Adipocyte (in vitro differentiated cells): Measurements from ENCODE around the gene CA11.

Source experiments
- DNase-seq: peaks from one replicate; pipeline ENCODE4 v3.0.0-alpha.2; 2015; ENCODE audit warnings: low read depth
- H3K27me3 ChIP-seq: replicated peaks from 2 replicates; pipeline ENCODE4 v1.7.0; 2013; ENCODE audit warnings: mild to moderate bottlenecking, low read length, moderate library complexity; ENCODE audit not compliant: control insufficient read depth, insufficient read depth
- H3K36me3 ChIP-seq: 2 replicates; pipeline ENCODE4 v1.7.0; 2013; ENCODE audit warnings: low read length, mild to moderate bottlenecking, moderate library complexity; ENCODE audit not compliant: control insufficient read depth, insufficient read depth, severe bottlenecking
- H3K4me1 ChIP-seq: 2 replicates; pipeline ENCODE4 v1.7.0; 2013; ENCODE audit warnings: mild to moderate bottlenecking, low read length, moderate library complexity; ENCODE audit not compliant: control insufficient read depth, insufficient read depth
- H3K4me3 ChIP-seq: 2 replicates; pipeline ENCODE4 v1.7.0; 2013; ENCODE audit warnings: mild to moderate bottlenecking, low read length, moderate library complexity
- H3K9ac ChIP-seq: 2 replicates; pipeline ENCODE4 v1.7.0; 2013; ENCODE audit warnings: mild to moderate bottlenecking, low read length, moderate library complexity
- H3K9me3 ChIP-seq: 2 replicates; pipeline ENCODE4 v1.7.0; 2013; ENCODE audit warnings: mild to moderate bottlenecking, low read length, moderate library complexity; ENCODE audit not compliant: control insufficient read depth

CA11 gene

DNA sequence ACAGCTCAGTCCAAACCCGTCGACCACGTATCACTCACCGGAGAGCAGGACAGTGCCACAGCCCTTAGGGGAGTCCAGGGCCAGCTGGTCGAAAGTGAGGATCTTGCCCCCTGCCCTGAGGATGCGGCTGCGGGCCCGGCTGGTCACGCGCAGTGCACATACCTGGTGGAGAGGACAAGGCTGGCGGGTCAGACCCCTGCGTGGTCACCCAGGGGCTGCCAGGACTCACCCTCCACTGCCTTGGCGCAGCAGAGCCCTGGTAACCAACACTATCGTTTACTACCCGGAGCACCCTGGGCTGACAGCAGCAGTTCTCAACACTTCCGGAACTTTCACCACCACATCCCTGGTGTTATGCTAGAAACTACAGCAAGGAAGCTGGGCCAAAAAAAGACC lies 29.9 kb downstream of the CA11 start:
- Histone ChIP-seq H3K27me3 (no peaks in the 10 kb centered on the region), H3K36me3 (peaks cover 30% of the 10 kb centered on the region), H3K9ac (peak overlapping the region; percentile 100), H3K4me3 (no peak overlapping the region), H3K4me1 (peaks cover 26% of the 10 kb centered on the region), H3K9me3 (no peaks in the 10 kb centered on the region)
- no peak for DNase-seq

GRCh38 chr19:48615231-48616040 lies 30.6 kb downstream of the CA11 start:
- H3K36me3 ChIP-seq: peaks cover 30% of the 10 kb centered on the region
- no peaks in the 10 kb centered on the region for H3K27me3 ChIP-seq
- peak overlapping the region; percentile 100 for H3K9ac ChIP-seq
- H3K4me1 ChIP-seq: peaks cover 26% of the 10 kb centered on the region
- DNase-seq: no peak
- no peak overlapping the region for H3K4me3 ChIP-seq
- H3K9me3 ChIP-seq: no peaks in the 10 kb centered on the region

- Histone ChIP-seq H3K4me3 (no peak within 1 kb of the TSS), H3K9ac (peak within 1 kb of the TSS; percentile 100), H3K27me3 (no peaks in the 10 kb centered on the region), H3K4me1 (peaks cover 20% of the 10 kb centered on the region), H3K9me3 (no peaks in the 10 kb centered on the region), H3K36me3 (peaks cover 30% of the 10 kb centered on the region)
- no peak for DNase-seq
Measured at GRCh38 chr19:48614436-48615230, 31.4 kb downstream of the CA11 start, which contains the start of gene FAM83E. Gene FAM83E, minus strand, starts transcription at chr19:48615076. Its CDS starts 1,704 bp downstream, at chr19:48613372.

DNA sequence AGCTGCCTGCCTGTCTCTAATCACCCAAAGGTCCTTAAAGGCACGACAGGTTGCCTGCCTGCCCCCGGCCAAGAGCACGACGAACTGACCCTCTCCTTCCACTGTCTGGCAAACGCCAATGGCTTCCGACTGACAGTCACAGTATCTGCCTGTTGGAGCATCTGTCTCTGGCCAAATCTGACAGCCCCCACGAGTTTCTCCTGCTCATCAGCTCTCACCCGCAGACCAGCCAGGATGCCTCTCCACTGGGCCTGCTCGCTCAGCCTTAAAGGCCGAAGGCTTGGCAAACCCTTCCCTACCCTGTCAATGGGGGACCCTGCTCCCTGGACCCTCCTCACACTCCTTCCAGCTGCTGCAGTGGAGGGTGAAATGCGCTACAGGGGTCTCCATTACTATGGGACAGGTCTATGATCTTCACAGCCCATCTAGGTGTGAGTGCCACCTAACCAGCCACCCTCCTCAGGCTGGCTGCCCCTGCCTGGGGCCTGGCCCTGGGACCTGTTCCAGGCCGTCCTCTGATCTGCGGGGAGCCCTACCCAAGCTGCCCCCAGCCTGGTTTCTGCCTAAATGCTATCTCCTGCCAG lies 32.0 kb downstream of the CA11 start:
- Histone ChIP-seq H3K27me3 (no peaks in the 10 kb centered on the region), H3K36me3 (peaks cover 30% of the 10 kb centered on the region), H3K9me3 (no peaks in the 10 kb centered on the region), H3K4me1 (peaks cover 20% of the 10 kb centered on the region), H3K4me3 (no peak overlapping the region), H3K9ac (no peak overlapping the region)
- no peak for DNase-seq

DNA sequence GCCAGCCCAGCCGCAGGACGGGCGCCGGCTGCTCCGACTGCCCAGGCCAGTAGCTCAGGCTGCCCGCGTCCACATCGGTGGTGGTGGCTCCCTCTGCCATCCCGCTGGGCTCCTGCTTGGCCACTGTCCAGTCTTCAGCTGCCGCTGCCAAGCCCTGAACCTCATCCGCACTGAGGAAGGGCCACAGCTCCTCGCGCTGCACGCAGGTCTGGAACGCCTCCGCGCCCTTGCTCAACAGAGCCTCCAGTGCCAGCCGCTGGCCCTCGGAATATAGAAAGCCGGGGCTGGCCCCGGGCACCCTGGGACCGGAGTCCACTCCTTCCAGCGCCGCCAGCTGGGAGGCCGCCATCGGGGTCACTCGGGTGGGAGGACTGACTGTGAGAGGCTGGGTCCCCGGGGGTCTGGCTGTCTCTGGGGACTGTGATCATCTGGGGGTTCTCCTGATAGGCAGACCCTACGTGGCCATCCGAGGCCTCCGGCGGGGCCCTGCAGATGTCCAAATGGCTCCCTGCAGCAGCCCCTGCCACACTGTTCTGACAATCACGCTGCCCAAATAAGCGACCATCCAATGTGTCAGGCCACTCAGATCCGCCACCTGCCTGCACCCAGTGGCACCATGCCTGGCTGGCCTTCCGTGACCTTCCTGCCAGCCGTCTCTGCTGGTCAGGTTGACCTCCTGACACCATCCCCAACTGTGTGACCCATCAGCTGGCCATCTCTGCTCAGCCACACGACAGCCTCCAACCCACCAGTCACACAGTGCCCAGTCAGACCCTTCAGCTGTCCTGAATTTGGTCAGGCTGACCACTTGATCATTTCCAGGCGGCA lies 32.7 kb downstream of the CA11 start:
- H3K36me3 ChIP-seq: peaks cover 30% of the 10 kb centered on the region
- no peak overlapping the region for H3K9ac ChIP-seq
- H3K4me3 ChIP-seq: no peak overlapping the region
- H3K9me3 ChIP-seq: no peaks in the 10 kb centered on the region
- no peaks in the 10 kb centered on the region for H3K27me3 ChIP-seq
- H3K4me1 ChIP-seq: peaks cover 20% of the 10 kb centered on the region
- no peak for DNase-seq

- H3K9me3 ChIP-seq: no peaks in the 10 kb centered on the region
- DNase-seq: no peak
- H3K4me1 ChIP-seq: peaks cover 6% of the 10 kb centered on the region
- no peak overlapping the region for H3K4me3 ChIP-seq
- peaks cover 22% of the 10 kb centered on the region for H3K36me3 ChIP-seq
- H3K9ac ChIP-seq: no peak overlapping the region
- H3K27me3 ChIP-seq: no peaks in the 10 kb centered on the region
Measured at GRCh38 chr19:48611872-48612271, 34.1 kb downstream of the CA11 start.

GRCh38 chr19:48609571-48610108 lies 36.3 kb downstream of the CA11 start:
- Histone ChIP-seq H3K9me3 (no peaks in the 10 kb centered on the region), H3K4me3 (no peak overlapping the region), H3K4me1 (no peaks in the 10 kb centered on the region), H3K27me3 (no peaks in the 10 kb centered on the region), H3K9ac (no peak overlapping the region), H3K36me3 (no peaks in the 10 kb centered on the region)
- no peak for DNase-seq

- Histone ChIP-seq H3K9me3 (no peaks in the 10 kb centered on the region), H3K9ac (no peak overlapping the region), H3K4me1 (no peaks in the 10 kb centered on the region), H3K36me3 (no peaks in the 10 kb centered on the region), H3K27me3 (no peaks in the 10 kb centered on the region), H3K4me3 (no peak overlapping the region)
- DNase-seq: peak; percentile 40
Measured at GRCh38 chr19:48608798-48609263, 37.2 kb downstream of the CA11 start.

DNA sequence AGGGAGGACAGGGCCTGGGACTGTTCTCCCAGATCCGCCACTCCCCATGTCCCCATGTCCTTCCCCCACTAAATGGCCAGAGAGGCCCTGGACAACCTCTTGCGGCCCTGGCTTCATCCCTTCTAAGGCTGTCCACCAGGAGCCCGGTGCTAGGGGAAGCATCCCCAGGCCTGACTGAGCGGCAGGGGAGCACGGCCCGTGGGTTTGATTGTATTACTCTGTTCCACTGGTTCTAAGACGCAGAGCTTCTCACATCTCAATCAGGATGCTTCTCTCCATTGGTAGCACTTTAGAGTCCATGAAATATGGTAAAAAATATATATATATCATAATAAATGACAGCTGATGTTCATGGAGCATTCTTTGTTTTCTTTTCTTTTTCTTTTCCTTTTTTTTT lies 38.6 kb downstream of the CA11 start:
- Histone ChIP-seq H3K9me3 (no peaks in the 10 kb centered on the region), H3K4me1 (no peaks in the 10 kb centered on the region), H3K4me3 (no peak overlapping the region), H3K27me3 (peaks cover under 1% of the 10 kb centered on the region), H3K36me3 (no peaks in the 10 kb centered on the region), H3K9ac (no peak overlapping the region)
- DNase-seq: no peak

DNA sequence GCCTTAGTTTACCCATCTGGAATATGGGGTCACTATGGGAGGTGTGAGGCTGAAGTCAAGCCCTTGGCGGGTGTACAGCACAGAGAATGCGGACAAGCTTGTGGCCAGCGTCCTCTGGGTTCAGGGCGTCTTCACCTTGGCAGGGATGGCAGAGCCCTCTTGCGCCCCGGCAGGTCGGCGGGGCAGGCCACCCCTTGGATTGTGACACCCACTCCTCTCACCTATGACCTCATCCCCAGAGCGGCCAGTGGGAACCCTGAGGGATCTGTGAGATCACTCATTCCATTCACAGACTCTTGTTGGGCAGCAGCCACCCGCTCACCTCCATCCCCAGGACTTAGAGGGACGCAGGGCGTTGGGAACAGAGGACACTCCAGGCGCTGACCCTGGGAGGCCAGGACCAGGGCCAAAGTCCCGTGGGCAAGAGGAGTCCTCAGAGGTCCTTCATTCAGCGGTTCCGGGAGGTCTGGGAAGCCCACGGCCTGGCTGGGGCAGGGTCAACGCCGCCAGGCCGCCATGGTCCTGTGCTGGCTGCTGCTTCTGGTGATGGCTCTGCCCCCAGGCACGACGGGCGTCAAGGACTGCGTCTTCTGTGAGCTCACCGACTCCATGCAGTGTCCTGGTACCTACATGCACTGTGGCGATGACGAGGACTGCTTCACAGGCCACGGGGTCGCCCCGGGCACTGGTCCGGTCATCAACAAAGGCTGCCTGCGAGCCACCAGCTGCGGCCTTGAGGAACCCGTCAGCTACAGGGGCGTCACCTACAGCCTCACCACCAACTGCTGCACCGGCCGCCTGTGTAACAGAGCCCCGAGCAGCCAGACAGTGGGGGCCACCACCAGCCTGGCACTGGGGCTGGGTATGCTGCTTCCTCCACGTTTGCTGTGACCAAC lies 39.3 kb downstream of the CA11 start, which contains the start of gene SPACA4:
Gene SPACA4, plus strand, starts transcription at position 280 of the 896 bp plus-strand sequence. Its CDS starts 237 bp downstream, at position 517.
- H3K9ac ChIP-seq: no peak within 1 kb of the TSS
- H3K36me3 ChIP-seq: no peaks in the 10 kb centered on the region
- no peak within 1 kb of the TSS for H3K4me3 ChIP-seq
- H3K4me1 ChIP-seq: no peaks in the 10 kb centered on the region
- no peak for DNase-seq
- no peaks in the 10 kb centered on the region for H3K9me3 ChIP-seq
- H3K27me3 ChIP-seq: peaks cover 4% of the 10 kb centered on the region
